GF-D8 (cell line): Measurements from ENCODE around the gene NEURL3.

Experiments used
- DNase-seq: peaks from one replicate; lab custom pipeline; 2025; lab: John Stamatoyannopoulos, UW

Gene NEURL3

GRCh38 chr2:96539215-96539920, 34.2 kb upstream of the NEURL3 start:
- DNase-seq: no peak

DNA sequence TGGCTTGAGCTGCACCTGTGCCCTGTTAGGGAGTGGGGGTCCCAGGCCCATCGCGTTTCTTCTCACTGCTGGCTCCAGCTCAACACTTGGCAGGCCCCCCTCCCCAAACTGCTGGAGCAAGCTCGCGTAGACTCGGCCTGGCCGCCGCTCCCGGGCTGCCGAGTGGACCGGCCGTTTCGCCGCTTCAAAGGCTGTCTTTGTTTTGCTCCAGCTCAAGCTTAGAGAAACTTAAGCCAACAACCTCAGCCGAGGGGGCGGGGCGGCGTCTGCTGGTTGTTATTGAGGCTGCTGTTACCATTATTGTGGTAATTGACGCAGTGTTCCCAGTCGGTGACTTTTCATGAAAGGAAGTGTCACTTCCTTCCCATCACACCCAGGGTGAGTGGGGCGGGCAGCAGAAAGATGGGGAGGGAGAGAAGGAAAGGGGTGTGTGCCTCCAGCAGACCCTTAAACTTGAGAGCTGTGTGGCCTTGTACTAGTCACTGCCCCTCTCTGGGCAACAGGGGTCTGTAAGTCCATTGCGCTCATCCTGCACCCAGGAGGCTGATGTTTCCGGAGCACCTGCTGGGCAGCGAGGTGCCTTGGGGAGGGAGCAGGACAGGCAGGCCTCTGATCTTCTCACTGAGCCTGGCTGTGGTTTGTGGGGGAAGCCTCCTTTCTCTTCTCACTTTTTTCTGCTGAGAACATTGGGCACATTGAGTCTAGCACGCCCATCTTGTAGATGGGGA, 33.5 kb upstream of the NEURL3 start:
- DNase-seq: peak; percentile 56

DNA sequence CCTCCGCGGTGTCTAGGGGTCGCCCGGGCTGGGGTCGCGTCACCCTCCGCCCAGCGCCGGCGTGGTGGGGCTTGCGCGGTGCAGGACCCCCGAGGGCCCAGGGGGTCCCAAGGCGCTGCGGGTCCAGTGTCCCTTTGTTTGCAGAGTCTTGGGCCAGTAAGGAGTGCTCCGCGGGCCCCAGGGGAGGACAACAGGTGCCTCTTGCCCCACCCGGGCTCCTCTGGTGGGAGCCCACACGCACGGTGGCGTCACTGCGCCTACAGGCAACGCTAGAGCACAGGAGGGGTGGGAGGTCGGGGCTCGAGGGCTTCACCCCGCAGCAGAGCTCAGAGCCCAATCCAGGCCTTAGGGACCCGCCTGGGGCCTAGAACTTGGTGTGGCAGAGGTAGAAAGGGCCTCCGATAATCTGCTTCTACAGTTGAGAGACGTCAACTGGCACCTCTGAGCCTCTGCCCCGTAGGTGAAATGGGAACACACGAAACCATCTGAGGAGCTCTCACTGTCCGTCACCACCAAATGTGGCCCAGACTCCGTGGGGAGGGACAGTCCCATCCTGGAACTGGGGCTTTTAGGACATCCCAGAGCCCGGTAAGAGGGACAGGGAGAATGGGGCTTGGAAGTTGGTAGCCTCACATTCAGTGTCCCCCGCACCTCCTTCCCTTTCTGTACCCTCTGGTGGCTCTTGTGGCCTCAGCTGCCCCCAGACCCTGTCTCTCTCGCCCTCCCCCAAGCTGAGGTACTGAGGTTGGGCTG, 32.8 kb upstream of the NEURL3 start:
- DNase-seq: no peak

DNA sequence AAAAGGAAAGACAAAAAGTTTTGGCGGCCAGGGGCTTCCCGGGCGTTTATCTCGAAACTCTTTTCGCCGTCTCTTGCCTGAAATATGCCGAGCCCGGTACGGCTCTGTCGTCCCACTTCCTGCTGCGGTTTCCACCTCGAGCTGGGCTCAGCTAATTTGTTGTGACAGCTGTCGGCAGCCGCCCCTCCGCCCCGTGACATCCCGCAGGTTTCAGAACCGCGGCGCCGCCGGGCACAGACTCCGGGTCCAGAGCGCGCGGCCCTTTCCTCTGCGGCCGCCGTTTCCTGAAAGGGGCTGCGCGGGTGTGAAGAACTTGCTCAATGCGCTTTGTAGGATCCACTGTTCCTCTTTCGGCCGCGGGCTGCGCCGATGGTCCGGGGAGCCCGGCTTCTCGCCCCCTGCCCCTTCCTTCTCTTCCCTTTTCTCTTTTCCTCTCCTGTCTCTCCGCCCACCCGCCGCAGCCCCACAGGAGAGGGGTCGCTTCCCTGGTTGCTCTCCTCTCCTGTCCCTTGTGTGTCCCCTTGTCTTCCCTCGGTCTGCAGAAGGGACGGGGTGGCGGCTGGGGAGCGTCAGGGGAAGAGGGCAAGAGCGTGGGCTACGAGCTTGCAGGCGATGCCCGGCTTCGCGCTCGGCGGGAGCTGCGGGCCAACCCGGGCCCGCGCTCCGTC, 32.0 kb upstream of the NEURL3 start:
- peak; percentile 92 for DNase-seq

GRCh38 chr2:96536445-96537065, 31.4 kb upstream of the NEURL3 start, which contains the start of gene ARID5A:
Gene ARID5A, plus strand, starts transcription at chr2:96536752. Its CDS starts 75 bp downstream, at chr2:96536827.
- DNase-seq: peak; percentile 58

GRCh38 chr2:96535331-96535730, 30.2 kb upstream of the NEURL3 start:
- no peak for DNase-seq

DNA sequence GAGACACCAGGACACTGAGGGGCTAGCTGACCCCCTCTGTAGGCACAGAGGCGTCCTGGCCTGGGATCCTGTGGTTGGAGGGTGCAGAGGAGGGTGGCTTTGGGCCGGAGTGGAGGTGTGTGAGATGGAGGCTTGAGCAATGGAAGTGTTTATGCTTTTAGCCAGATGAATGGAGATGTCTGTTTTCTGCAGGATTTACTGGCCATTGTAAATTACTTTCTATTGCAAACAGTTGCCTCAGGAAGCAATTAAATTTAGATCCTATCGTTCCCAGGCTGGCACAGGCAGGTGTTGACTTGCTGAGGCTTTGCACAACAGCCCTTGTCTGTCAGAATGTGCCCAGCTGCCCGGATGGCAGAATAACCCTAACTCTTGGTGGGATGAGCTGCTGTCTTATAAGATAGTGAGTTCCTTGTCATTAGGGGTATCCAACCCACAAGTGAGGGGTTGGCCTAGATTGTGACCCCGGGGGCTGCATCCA, 29.6 kb upstream of the NEURL3 start:
- DNase-seq: peak; percentile 61

DNA sequence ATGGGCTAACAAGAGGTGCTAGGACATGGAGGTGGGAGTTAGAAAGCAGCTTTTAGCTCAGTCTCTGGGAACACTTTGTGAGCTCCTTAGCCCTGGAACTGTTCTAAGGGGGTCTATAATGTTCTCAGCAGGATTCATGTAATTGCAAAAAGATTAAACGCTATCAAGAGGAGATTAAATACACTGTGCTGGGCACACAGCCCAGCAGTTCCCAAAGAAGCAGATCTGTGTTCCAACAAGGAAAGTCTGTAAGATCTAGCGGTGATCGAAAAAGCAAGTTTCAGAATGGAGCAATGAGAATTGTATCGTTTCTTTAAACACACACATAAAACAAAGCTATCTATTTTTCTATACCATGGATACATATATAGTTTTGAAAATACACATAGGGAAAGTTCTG, 29.0 kb upstream of the NEURL3 start:
- no peak for DNase-seq

DNA sequence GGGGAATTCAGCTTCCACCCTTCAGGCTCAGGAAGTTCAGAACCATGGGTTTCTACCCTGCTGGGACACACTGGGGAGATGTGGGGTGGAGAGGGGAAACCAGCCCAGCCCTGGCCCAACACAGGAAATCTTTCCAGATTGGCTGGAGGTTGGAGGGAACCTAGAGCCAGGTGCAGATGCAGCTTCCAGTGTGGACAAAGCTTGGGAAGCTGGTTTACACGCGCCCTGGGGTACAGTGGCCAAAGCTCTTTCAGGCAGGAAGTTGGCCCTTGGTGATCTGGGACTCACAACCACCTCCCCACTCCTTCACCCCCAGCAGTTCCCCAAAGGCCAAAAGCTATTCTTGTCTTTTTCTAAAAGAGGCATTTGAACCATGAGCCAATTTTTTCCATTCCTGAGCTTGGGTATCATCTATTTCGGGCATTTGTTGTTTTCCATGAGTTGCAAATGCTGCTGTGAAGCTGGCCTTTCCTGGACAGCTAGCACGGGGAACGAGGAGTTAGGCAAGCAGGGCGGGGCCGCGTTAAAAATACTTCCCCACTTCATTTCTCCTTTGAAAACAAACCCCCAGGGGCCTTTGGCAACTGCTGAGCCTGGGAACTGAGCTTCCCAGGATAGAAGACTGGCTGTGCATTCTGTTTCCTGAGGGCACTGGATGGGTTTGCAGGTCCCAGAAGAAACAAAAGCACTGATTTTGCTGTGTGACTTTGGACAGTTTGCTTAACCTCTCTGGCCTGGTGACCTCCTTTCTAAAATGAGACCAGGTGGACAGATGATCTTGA, 28.3 kb upstream of the NEURL3 start:
- no peak for DNase-seq

- DNase-seq: no peak
Measured at GRCh38 chr2:96532641-96533291, 27.6 kb upstream of the NEURL3 start.

DNA sequence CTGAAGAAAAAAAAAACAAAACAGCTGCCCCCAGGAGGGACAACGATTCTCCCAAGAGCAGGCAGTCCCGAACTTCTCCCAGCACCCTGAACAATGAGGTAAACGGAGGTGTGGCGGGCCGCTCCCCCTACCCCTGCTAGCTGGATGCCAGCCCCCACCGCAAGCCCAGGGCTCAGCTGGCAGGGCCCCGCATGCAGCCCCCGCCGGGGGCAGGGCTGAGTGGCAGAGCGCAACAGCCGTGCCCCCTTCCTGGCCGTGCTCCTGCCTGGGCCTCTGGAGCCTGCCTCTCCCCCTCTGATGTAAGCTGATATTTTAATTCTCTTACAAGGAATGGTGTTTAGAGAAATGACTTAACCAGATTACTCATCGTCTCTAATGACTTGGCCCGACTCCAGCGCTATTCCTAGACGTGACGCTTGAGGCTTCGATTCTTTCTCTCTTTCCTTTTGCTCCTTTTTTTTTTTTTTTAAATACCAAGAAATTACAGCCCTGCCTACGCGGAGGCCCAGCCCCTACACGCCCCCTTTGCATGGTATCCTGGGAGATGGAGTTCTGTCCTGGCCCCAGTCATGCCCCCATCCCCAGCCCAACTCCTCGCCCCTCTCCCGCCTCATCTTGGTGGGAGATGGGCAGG, 26.8 kb upstream of the NEURL3 start:
- peak; percentile 70 for DNase-seq

GRCh38 chr2:96531366-96531765, 26.2 kb upstream of the NEURL3 start:
- DNase-seq: no peak

DNA sequence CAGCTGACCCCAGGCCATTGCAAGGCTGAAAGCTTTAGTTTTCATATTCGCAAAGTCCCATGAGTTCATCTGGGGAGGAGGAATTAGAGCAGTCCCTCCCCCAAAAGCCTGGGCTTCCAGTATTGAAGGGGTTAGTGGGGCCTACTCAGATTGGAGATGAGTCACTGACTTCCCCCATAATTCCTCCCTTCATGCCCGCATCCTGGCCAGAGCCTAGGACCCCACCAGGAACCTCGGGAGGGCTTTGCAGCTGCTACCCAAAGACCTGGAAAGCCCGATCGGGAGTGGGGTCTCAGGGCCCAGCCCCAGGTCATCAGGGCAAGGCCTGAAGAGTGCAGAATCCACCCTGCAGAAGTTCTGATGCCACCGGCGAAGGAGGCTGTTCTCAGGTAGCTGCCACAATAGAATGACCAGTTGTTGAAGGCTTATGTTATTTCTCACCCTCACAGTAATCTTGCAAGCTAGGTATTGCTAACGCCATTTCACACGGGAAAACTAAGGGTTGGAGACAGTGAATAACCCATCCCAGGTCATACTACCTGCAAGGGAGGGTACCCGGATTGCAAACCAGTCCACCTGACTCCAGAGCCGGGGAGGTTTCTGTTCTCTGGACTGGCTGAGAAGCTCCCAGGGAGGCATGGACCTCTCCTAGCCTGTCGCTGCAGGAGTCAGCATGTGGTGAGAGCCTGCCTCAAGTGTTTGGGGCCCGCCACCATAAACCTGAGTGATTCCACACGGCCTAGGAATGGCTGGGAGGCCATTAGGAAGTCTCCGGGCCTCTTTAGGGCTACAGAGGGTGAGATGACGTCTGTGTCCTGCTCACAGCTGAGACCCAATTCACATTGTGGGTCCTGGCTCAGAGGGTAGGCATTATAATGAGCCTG, 25.6 kb upstream of the NEURL3 start:
- no peak for DNase-seq

GRCh38 chr2:96530144-96530430, 24.9 kb upstream of the NEURL3 start:
- no peak for DNase-seq

GRCh38 chr2:96529376-96530143, 24.4 kb upstream of the NEURL3 start:
- no peak for DNase-seq

GRCh38 chr2:96528700-96529375, 23.7 kb upstream of the NEURL3 start:
- no peak for DNase-seq

GRCh38 chr2:96528006-96528699, 23.0 kb upstream of the NEURL3 start:
- peak; percentile 76 for DNase-seq
